ENCODE data around the gene LINGO3. TPM values are rescaled to one million over a fixed set of nuclear protein-coding genes. Genes with fewer than 3 reads are reported as not detected.

The LINGO3 gene
- total and polyA plus RNA-seq, 2 donors: 0.08 TPM; not detected in 1

- Histone ChIP-seq H3K27ac (ENCODE audit: low read depth) (no peak overlapping the region), H3K4me3 (ENCODE audit: low read depth, low read length) (no peak overlapping the region), H3K4me1 (ENCODE audit: insufficient read depth) (no peaks in the 10 kb centered on the region), H3K36me3 (ENCODE audit: insufficient read depth) (no peaks in the 10 kb centered on the region)
- 93% methylated on average over 24 of the region's 24 CpGs for WGBS
- DNase-seq (ENCODE audit: extremely low spot score): no peak
Observed at GRCh38 chr19:2344381-2344870, 36.5 kb upstream of the LINGO3 start.

- H3K27ac ChIP-seq (ENCODE audit: low read depth): no peak overlapping the region
- no peaks in the 10 kb centered on the region for H3K36me3 ChIP-seq (ENCODE audit: insufficient read depth)
- no peak for DNase-seq (ENCODE audit: extremely low spot score)
- 95% methylated on average over 31 of the region's 31 CpGs for WGBS
- H3K4me3 ChIP-seq (ENCODE audit: low read depth, low read length): no peak overlapping the region
- no peaks in the 10 kb centered on the region for H3K4me1 ChIP-seq (ENCODE audit: insufficient read depth)
Observed at GRCh38 chr19:2343289-2343982, 35.5 kb upstream of the LINGO3 start.

GRCh38 chr19:2342656-2343288 is 34.8 kb upstream of the LINGO3 start:
- no peaks in the 10 kb centered on the region for H3K36me3 ChIP-seq (ENCODE audit: insufficient read depth)
- H3K27ac ChIP-seq (ENCODE audit: low read depth): no peak overlapping the region
- 95% methylated on average over 29 of the region's 29 CpGs for WGBS
- DNase-seq (ENCODE audit: extremely low spot score): no peak
- no peak overlapping the region for H3K4me3 ChIP-seq (ENCODE audit: low read depth, low read length)
- H3K4me1 ChIP-seq (ENCODE audit: insufficient read depth): no peaks in the 10 kb centered on the region

- WGBS: 83% methylated on average over 15 of the region's 15 CpGs
- Histone ChIP-seq H3K27ac (ENCODE audit: low read depth) (no peak overlapping the region), H3K36me3 (ENCODE audit: insufficient read depth) (no peaks in the 10 kb centered on the region), H3K4me3 (ENCODE audit: low read depth, low read length) (no peak overlapping the region), H3K4me1 (ENCODE audit: insufficient read depth) (no peaks in the 10 kb centered on the region)
- peak; percentile 32 for DNase-seq (ENCODE audit: extremely low spot score)
Observed at GRCh38 chr19:2341982-2342381, 34.0 kb upstream of the LINGO3 start.

- no peaks in the 10 kb centered on the region for H3K36me3 ChIP-seq (ENCODE audit: insufficient read depth)
- no peak for DNase-seq (ENCODE audit: extremely low spot score)
- no peak overlapping the region for H3K4me3 ChIP-seq (ENCODE audit: low read depth, low read length)
- 81% methylated on average over 24 of the region's 24 CpGs for WGBS
- no peak overlapping the region for H3K27ac ChIP-seq (ENCODE audit: low read depth)
- H3K4me1 ChIP-seq (ENCODE audit: insufficient read depth): no peaks in the 10 kb centered on the region
Observed at GRCh38 chr19:2341244-2341751, 33.3 kb upstream of the LINGO3 start.

- H3K36me3 ChIP-seq (ENCODE audit: insufficient read depth): no peaks in the 10 kb centered on the region
- H3K27ac ChIP-seq (ENCODE audit: low read depth): no peak overlapping the region
- WGBS: 92% methylated on average over 38 of the region's 38 CpGs
- no peak for DNase-seq (ENCODE audit: extremely low spot score)
- no peaks in the 10 kb centered on the region for H3K4me1 ChIP-seq (ENCODE audit: insufficient read depth)
- no peak overlapping the region for H3K4me3 ChIP-seq (ENCODE audit: low read depth, low read length)
Observed at GRCh38 chr19:2340496-2341243, 32.7 kb upstream of the LINGO3 start.

- no peak overlapping the region for H3K4me3 ChIP-seq (ENCODE audit: low read depth, low read length)
- H3K36me3 ChIP-seq (ENCODE audit: insufficient read depth): no peaks in the 10 kb centered on the region
- H3K27ac ChIP-seq (ENCODE audit: low read depth): no peak overlapping the region
- whole genome bisulfite sequencing: 96% methylated on average over 52 of the region's 52 CpGs
- DNase-seq (ENCODE audit: extremely low spot score): no peak
- no peaks in the 10 kb centered on the region for H3K4me1 ChIP-seq (ENCODE audit: insufficient read depth)
Observed at GRCh38 chr19:2339644-2340310, 31.8 kb upstream of the LINGO3 start.

GRCh38 chr19:2338751-2339643 is 31.0 kb upstream of the LINGO3 start:
- Histone ChIP-seq H3K4me1 (ENCODE audit: insufficient read depth) (no peaks in the 10 kb centered on the region), H3K27ac (ENCODE audit: low read depth) (no peak overlapping the region), H3K4me3 (ENCODE audit: low read depth, low read length) (no peak overlapping the region), H3K36me3 (ENCODE audit: insufficient read depth) (no peaks in the 10 kb centered on the region)
- WGBS: 96% methylated on average over 54 of the region's 54 CpGs
- DNase-seq (ENCODE audit: extremely low spot score): no peak

- Histone ChIP-seq H3K36me3 (ENCODE audit: insufficient read depth) (no peaks in the 10 kb centered on the region), H3K4me3 (ENCODE audit: low read depth, low read length) (no peak overlapping the region), H3K27ac (ENCODE audit: low read depth) (no peak overlapping the region), H3K4me1 (ENCODE audit: insufficient read depth) (no peaks in the 10 kb centered on the region)
- no peak for DNase-seq (ENCODE audit: extremely low spot score)
- WGBS: 95% methylated on average over 21 of the region's 21 CpGs
Observed at GRCh38 chr19:2338055-2338615, 30.2 kb upstream of the LINGO3 start.

GRCh38 chr19:2337329-2337707 is 29.4 kb upstream of the LINGO3 start:
- DNase-seq (ENCODE audit: extremely low spot score): peak; percentile 48
- Histone ChIP-seq H3K27ac (ENCODE audit: low read depth) (no peak overlapping the region), H3K36me3 (ENCODE audit: insufficient read depth) (no peaks in the 10 kb centered on the region), H3K4me1 (ENCODE audit: insufficient read depth) (no peaks in the 10 kb centered on the region), H3K4me3 (ENCODE audit: low read depth, low read length) (no peak overlapping the region)
- WGBS: 59% methylated on average over 19 of the region's 19 CpGs

- 85% methylated on average over 33 of the region's 33 CpGs for WGBS
- Histone ChIP-seq H3K36me3 (ENCODE audit: insufficient read depth) (no peaks in the 10 kb centered on the region), H3K27ac (ENCODE audit: low read depth) (no peak overlapping the region), H3K4me3 (ENCODE audit: low read depth, low read length) (no peak overlapping the region), H3K4me1 (ENCODE audit: insufficient read depth) (no peaks in the 10 kb centered on the region)
- DNase-seq (ENCODE audit: extremely low spot score): no peak
Observed at GRCh38 chr19:2336528-2337328, 28.8 kb upstream of the LINGO3 start.

- H3K36me3 ChIP-seq (ENCODE audit: insufficient read depth): no peaks in the 10 kb centered on the region
Observed at GRCh38 chr19:2335848-2336247, 27.9 kb upstream of the LINGO3 start.

More at GRCh38 chr19:2335848-2336247, 27.9 kb upstream of the LINGO3 start:
- no peak overlapping the region for H3K27ac ChIP-seq (ENCODE audit: low read depth)
- no peaks in the 10 kb centered on the region for H3K4me1 ChIP-seq (ENCODE audit: insufficient read depth)
- 98% methylated on average over 3 of the region's 3 CpGs for WGBS
- no peak overlapping the region for H3K4me3 ChIP-seq (ENCODE audit: low read depth, low read length)
- DNase-seq (ENCODE audit: extremely low spot score): no peak
